SHP77 treated with DMSO at 0.1 percent for 48 hours (cell line): ENCODE measurements around the gene KIF7.

ENCODE experiments used
- DNase-seq: peaks from one replicate; lab custom pipeline; 2025; lab: John Stamatoyannopoulos, UW

The KIF7 gene

DNA sequence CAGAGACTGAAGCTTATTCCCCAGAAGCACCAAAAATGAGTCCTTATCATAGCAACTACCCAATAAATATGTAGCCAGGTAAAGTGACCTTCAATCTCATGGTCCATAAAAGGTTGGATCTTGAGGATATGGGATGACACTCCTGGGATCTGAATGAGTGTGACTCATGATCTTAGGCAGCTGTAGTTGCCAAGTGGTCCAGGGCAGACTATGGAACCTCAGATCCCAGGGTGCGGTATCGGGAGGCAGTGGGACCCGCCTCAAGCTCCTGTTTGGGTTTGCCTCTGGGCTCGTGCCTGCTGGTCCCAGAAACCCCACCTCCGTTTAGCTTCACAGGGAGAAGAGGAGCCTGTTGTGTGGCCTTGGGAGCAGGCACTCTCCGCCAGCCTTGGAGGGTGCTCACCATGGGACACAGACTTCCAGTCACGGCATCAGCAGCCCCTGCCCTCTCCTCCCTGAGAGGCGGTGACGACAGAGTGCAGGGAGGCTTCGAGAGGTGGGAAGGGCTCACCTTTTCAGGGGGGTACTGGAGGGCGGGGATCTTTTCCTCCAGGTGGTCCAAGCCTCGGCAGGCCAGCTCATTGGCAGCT, 15.8 kb upstream of the KIF7 start:
- no peak for DNase-seq

GRCh38 chr15:89669941-89670340, 14.7 kb upstream of the KIF7 start:
- no peak for DNase-seq

DNA sequence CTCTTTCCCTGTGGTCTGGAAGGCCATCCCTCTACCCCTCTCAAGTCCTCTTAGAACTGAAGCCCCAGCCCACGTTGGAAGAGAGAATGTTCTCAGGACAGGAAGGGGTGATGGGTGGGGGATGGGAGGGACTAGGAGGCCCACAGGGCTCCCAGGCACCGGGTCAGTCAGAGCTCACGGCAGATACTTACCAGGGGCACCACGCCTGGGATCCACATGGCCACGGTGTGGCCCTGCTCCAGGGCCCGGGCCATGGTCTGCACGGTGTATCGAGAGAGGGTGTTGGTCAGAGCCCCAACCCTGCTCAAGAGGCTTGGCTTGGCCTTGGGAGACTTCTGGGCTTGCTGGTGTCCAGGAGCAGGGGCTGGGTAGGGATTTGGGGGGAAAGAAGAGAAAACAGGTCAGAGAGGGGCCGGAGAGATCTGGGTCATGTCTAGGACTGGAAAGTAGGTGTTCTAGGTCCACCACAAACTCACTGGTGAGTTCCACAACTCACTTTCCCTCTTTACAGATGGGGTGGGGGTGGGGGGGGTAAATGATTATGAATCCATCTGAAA, 14.1 kb upstream of the KIF7 start:
- DNase-seq: no peak

DNA sequence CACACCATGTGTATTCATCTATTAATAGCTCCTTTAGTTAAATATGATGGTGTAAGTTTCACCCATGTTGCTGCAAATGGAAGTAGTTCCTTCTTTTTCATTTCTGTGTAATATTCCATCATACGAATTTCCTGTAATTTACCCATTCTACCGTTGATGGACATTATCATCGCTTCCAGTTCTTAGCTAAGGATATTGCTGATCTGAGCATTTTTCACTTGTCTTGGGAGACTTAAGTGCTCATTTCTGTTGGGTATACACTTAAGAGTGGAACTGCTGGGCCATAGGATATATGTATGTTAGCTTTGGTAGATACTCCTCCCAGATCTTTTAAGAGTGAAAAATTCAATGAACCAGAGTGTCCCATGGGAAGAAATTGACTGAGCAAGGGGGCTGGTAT, 12.9 kb upstream of the KIF7 start:
- no peak for DNase-seq

DNA sequence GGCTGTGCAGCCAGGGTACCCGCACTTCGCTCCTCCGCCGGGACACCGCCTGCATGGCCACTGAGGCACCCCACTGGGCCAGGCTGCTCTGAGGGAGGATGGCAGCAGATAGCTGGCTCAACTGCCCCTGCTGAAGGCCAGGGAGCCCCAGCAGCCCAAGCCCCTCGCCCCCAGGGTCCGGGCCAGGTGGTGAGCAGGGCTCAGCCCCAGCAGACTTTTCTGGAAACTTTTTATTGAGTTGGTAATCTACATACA, 12.4 kb upstream of the KIF7 start:
- no peak for DNase-seq

- no peak for DNase-seq
Measured at GRCh38 chr15:89666858-89667705, 11.8 kb upstream of the KIF7 start.

DNA sequence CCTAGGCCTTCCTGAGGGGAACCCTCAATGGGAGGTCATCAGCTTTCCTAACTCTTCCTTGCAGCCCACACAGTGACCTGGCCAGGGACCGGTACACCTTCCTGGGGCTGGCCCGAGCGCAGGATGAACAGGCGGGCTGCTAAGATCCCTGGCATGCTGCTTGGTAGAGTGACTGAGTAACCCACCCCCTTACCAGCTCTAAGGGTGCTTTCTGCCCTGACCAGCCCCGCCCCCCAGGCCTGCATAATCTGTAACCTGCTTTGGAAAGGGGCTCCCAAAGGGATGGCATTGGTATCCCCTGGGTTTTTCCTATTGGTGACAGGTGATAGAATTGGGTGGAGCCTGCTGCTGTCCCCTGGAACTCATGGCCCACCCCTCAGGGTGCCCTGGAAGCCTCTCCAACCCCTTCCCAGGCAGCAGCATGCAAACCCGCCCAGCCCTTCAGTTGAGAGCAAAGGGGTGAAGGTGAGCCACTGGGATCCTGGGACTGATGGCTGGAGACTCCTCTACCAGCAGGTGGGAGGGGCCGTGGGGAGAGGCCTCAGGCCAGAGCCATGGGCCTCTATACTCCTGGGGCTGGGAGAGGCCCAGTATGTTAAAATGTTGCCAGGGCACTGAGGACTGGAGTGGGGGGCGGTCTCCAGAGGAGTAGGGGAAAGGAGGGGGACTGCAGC, 11.1 kb upstream of the KIF7 start:
- DNase-seq: no peak

DNA sequence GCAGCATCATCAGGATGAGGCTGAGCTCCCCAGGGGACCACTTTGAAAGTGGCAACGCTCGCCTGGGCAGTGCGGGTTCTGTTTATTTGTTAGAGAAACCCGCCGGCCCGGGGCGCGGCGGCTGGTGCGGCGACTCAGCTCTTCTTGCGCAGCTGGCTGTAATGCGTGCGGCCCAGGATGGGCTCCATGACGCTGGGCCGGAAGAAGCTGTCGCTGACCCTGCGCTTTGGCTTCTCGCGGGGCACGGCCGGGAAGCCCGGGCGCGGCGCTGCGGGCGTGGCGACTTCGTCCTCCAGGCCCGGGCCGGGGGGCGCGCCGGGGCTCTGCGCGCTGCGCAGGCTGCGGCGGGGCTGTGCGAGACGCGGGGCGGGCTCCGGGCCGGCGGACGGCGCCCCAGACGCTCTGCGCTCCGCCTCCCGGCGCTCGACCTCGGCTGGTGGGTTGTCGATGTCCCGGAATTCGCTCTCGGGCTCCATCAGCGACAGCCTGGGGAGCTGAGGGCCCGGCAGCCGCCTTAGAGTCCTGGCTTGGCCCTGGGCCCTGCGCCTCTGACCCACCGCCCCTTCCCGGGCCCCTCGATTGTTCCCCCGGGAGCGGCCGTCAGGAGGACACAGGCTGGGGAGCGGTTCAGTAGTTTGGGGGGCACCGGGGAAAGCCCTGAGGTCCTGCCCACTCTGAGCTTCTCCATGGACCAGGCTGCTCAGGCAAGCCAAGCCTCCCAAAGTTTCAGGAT, 10.3 kb upstream of the KIF7 start:
- no peak for DNase-seq

DNA sequence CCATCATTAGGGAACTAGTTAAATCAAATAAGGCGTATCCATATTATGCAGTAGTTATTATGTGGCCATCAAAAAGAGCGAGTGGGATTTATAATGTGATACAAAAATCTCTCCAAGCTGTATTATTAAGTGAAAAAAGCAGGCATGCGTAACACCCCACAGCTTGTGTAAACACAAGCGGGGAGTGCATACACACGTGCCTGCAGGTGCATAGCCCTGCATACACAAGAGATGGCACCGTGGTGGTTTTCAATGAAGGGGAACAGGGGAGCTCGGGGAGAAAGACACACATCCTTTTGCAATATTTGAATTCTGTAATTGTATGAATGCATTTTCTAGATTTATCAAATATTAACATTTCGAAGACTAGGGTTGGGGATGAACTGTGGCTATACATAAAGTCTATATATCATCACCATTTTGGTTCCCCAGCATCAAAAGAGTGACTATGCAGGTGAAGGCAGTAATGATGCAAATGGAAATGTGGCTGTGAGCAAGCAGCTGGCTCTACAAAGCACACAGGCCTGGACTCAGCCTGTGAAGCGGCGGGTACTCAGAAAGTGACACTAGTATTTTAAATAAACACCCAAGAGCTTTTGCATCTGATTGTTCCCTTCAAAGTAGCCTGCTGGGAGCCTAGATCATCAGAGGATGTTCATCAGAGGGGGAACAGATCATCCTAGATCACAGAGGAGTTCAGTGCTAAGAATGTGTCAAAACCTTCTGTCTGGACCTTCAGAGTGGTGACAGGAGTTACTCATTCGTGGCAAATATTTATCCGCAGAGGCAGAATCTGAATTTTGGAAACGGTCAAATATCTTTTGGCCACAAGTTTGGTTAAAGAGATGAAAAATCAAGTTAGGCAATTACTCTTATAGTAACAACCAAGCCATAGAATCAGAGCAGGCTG, 9.4 kb upstream of the KIF7 start:
- peak; percentile 55 for DNase-seq

DNA sequence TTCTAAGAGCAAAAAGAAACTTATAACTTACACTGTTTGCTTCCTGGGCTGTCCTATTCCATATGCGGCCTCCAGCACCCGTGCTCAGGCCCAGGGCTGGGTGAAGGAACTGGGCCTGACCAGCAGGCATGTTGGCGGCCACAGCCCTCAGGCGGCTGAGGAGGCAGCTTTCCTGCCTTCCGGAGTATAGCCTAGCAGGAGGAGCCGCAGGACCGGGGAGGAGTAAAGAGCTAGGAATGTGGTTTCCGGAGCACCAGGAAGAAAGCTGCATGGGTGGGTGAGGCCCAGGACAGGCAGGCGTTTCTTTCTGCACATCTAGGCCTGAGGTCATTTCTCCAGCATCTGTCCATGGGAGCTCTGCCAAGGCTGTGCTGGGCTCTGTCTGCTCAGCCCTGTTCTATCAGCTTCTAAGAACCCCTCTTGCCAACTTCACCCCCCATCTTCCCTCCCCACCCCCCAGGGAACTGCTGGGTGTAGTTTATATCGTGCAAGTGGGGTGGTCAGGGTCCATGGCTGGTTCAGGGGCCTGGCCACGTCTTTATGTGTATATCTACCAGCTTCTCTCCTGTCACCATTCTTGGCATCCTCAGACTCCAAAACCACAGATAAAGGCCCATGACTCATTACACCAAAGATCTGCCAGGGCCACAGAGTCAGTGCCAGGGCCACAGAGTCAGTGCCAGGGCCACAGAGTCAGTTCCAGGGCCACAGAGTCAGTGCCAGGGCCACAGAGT, 7.8 kb upstream of the KIF7 start:
- no peak for DNase-seq

DNA sequence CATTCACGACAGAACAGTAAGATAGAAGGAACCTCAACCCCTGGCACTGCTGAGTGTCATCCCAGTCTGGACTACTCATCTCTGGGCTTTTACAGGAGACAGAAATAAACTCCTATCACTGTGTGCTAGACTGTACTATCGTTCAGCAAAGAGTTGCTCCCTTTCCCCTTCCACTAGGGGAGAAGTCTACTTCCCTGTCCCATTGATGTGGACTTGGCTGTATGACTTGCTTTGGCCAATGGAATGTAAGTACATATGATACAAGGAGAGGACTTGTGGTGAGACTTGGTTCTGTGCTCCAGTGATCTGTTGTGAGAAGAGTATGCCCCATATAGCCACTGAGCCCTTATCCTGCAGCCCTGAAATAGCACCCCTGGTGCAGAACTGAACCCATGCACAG, 5.3 kb upstream of the KIF7 start:
- no peak for DNase-seq

DNA sequence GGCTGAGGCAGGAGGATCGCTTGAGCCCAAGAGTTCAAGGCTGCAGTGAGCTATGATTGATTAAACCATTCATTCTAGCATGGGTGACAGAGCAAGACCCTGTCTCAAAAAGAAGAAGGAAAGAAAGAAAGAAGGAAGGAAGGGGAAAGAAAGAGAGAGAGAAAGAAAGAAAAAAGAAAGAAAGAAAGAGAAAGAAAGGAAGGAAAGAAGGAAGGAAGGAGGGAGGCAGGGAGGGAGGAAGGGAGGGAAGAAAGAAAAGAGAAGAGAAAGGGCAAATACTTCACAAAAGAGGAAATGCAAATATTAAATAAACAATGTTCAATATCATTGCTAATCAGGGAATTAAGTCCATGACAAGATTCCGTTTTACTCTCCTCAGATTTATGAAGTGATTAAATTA, 4.0 kb upstream of the KIF7 start:
- DNase-seq: no peak

DNA sequence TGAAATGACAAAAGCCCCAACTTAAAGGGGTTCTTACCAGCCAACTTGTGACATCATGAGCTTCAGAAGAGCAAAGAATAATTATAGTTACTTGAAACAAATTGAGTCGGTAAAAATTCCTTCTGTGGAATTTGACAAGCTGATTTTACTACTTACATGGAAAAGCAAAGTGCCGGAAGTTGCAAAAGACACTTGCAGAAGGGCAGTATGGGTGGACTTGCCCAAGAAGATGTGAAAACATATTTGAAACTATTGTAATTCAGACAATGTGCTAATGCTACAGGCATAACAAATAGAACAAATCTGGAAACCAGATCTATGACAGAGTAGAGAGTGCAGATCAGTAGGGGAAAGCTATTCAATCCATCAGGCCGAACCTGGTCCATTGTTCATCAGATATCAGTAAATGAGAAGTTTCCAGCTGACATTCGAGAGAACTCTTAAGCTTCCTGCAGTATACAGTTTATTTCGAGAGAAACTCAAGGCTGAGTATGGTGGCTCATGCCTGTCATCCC, 2.5 kb upstream of the KIF7 start:
- DNase-seq: no peak

DNA sequence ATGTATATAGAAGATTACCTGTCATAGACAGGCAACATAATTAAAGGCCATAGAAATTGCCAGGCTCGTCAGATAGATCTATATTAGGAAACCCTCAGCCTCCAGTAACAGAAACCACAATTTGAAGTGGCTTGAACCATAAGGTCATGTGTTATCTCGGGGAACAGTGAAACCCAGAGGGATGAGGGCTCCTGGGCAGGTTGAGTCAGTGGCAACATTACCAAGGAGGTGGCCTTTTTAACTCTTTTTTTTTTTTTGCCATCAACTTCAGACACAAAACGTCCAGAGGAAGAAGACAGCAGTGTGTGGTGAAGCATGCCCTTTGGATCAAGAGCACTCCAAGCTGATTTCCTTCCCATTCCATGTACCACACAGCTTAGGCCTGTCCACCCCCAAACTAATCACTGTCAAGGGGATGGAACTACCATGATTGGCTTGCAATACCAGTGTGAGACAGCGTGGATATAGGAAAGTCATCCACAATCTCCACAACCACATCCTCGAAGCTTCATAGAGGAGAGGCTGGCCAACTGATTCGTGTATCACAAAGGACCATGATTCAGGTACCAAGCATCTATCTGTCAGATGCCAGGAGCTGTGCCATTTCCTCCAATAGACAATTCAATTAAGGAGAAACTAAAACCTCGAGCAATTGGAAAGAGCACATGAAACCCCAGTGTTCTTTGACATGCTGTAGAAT, 999 bp upstream of the KIF7 start:
- DNase-seq: no peak

GRCh38 chr15:89654301-89654761, 936 bp downstream of the KIF7 start:
- no peak for DNase-seq

GRCh38 chr15:89653578-89653977, 1.7 kb downstream of the KIF7 start:
- DNase-seq: no peak

- DNase-seq: no peak
Measured at GRCh38 chr15:89652666-89653065, 2.6 kb downstream of the KIF7 start.

DNA sequence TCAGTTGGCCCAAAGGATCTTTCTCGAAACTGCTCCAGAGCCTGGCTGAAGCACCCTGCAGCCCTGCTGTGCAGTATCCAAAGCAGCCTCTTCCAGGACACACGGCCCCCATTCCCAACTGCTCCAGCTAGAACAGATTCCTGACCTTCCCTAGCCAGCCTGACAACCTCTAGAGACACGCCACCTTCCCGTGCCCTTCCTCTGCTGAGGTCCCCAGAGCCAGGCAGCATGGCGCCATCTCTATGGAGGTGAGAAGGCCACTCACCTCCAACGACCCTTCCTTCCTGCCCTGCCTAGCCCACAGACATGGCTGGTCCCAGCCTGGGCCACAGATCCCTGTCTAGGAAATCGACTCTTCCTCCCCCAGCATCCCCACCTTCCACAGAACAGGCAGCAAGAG, 3.1 kb downstream of the KIF7 start:
- DNase-seq: no peak

DNA sequence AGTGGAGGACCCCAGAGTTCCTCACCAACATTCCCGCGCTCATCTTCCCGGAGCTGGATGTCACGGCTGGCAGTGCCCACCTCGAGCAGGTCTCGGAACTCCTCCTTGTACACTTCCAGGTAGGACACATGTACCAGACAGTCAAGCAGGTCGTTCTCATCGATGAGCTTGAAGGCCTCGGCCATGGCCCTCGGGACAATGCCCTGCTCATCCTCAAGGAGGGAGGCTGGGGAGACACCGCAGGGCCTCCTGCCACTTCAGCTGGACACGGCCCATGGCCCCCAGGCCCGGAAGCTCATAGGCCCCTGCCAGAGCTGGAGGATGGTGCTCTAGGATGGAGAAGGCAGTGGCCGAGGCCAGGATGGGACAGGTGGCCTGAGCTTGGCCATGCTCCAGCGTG, 5.6 kb downstream of the KIF7 start:
- no peak for DNase-seq
